ENCODE results near the gene DOCK8. TPM values are rescaled to one million over a fixed set of nuclear protein-coding genes. Genes with fewer than 3 reads are reported as not detected.

The DOCK8 gene
- total and polyA plus RNA-seq, 2 experiments from 2014 or later = 0.94 to 1.2 TPM

DNA sequence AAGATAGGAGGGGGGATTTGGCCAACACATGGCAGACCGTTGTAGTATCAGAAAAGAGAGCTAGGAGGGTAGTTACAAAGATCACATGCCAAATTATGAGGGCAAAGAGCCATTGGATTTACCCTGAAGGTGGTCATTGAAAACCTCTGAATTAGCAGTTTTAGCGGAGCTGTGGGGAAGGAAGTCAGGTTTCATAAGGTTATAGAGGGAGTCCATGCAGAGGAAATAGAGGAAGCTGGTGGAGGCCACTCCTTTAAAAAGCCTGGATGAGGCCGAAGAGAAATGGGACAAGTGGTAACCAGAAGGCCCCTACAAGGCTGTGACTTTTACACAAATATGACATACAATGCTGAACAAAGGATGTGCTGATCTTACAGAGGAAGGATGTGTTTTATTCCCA is 13.2 kb downstream of the DOCK8 start:
- no peak overlapping the region for H3K4me2 ChIP-seq
- TF ChIP-seq NANOG (IDR thresholded peaks at IDR 0.05; ENCODE audit: borderline replicate concordance) (no peak), STAT1 (IDR thresholded peaks at IDR 0.05; ENCODE audit: unreplicated experiment) (no peak), JUNB (IDR thresholded peaks at IDR 0.05; ENCODE audit: unreplicated experiment) (no peak), ZNF331 (CRISPR knock-in tag; IDR thresholded peaks at IDR 0.05; ENCODE audit: low read depth) (no peak), ZNF114 (CRISPR knock-in tag; IDR thresholded peaks at IDR 0.05) (no peak), POLR2AphosphoS5 (IDR thresholded peaks at IDR 0.05; ENCODE audit: low read depth) (no peak), EZH2 (IDR thresholded peaks at IDR 0.05; ENCODE audit: low read depth, unreplicated experiment) (no peak), CREB1 (CRISPR knock-in tag; IDR thresholded peaks at IDR 0.05; ENCODE audit: low read depth) (no peak), EZH2phosphoT487 (IDR thresholded peaks at IDR 0.05; ENCODE audit: unreplicated experiment) (no peak)
- TF ChIP-seq, protein P1, sequence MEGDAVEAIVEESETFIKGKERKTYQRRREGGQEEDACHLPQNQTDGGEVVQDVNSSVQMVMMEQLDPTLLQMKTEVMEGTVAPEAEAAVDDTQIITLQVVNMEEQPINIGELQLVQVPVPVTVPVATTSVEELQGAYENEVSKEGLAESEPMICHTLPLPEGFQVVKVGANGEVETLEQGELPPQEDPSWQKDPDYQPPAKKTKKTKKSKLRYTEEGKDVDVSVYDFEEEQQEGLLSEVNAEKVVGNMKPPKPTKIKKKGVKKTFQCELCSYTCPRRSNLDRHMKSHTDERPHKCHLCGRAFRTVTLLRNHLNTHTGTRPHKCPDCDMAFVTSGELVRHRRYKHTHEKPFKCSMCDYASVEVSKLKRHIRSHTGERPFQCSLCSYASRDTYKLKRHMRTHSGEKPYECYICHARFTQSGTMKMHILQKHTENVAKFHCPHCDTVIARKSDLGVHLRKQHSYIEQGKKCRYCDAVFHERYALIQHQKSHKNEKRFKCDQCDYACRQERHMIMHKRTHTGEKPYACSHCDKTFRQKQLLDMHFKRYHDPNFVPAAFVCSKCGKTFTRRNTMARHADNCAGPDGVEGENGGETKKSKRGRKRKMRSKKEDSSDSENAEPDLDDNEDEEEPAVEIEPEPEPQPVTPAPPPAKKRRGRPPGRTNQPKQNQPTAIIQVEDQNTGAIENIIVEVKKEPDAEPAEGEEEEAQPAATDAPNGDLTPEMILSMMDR (conservative IDR thresholded peaks at IDR 0.05; ENCODE audit: low read depth in 2 of 2) = no peak
- TF ChIP-seq, protein P2, sequence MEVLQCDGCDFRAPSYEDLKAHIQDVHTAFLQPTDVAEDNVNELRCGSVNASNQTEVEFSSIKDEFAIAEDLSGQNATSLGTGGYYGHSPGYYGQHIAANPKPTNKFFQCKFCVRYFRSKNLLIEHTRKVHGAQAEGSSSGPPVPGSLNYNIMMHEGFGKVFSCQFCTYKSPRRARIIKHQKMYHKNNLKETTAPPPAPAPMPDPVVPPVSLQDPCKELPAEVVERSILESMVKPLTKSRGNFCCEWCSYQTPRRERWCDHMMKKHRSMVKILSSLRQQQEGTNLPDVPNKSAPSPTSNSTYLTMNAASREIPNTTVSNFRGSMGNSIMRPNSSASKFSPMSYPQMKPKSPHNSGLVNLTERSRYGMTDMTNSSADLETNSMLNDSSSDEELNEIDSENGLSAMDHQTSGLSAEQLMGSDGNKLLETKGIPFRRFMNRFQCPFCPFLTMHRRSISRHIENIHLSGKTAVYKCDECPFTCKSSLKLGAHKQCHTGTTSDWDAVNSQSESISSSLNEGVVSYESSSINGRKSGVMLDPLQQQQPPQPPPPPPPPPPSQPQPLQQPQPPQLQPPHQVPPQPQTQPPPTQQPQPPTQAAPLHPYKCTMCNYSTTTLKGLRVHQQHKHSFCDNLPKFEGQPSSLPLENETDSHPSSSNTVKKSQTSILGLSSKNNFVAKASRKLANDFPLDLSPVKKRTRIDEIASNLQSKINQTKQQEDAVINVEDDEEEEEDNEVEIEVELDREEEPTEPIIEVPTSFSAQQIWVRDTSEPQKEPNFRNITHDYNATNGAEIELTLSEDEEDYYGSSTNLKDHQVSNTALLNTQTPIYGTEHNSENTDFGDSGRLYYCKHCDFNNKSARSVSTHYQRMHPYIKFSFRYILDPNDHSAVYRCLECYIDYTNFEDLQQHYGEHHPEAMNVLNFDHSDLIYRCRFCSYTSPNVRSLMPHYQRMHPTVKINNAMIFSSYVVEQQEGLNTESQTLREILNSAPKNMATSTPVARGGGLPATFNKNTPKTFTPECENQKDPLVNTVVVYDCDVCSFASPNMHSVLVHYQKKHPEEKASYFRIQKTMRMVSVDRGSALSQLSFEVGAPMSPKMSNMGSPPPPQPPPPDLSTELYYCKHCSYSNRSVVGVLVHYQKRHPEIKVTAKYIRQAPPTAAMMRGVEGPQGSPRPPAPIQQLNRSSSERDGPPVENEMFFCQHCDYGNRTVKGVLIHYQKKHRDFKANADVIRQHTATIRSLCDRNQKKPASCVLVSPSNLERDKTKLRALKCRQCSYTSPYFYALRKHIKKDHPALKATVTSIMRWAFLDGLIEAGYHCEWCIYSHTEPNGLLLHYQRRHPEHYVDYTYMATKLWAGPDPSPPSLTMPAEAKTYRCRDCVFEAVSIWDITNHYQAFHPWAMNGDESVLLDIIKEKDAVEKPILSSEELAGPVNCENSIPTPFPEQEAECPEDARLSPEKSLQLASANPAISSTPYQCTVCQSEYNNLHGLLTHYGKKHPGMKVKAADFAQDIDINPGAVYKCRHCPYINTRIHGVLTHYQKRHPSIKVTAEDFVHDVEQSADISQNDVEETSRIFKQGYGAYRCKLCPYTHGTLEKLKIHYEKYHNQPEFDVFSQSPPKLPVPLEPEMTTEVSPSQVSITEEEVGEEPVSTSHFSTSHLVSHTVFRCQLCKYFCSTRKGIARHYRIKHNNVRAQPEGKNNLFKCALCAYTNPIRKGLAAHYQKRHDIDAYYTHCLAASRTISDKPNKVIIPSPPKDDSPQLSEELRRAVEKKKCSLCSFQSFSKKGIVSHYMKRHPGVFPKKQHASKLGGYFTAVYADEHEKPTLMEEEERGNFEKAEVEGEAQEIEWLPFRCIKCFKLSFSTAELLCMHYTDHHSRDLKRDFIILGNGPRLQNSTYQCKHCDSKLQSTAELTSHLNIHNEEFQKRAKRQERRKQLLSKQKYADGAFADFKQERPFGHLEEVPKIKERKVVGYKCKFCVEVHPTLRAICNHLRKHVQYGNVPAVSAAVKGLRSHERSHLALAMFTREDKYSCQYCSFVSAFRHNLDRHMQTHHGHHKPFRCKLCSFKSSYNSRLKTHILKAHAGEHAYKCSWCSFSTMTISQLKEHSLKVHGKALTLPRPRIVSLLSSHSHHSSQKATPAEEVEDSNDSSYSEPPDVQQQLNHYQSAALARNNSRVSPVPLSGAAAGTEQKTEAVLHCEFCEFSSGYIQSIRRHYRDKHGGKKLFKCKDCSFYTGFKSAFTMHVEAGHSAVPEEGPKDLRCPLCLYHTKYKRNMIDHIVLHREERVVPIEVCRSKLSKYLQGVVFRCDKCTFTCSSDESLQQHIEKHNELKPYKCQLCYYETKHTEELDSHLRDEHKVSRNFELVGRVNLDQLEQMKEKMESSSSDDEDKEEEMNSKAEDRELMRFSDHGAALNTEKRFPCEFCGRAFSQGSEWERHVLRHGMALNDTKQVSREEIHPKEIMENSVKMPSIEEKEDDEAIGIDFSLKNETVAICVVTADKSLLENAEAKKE (CRISPR knock-in tag; IDR thresholded peaks at IDR 0.05) = no peak
- TF ChIP-seq, protein P3, sequence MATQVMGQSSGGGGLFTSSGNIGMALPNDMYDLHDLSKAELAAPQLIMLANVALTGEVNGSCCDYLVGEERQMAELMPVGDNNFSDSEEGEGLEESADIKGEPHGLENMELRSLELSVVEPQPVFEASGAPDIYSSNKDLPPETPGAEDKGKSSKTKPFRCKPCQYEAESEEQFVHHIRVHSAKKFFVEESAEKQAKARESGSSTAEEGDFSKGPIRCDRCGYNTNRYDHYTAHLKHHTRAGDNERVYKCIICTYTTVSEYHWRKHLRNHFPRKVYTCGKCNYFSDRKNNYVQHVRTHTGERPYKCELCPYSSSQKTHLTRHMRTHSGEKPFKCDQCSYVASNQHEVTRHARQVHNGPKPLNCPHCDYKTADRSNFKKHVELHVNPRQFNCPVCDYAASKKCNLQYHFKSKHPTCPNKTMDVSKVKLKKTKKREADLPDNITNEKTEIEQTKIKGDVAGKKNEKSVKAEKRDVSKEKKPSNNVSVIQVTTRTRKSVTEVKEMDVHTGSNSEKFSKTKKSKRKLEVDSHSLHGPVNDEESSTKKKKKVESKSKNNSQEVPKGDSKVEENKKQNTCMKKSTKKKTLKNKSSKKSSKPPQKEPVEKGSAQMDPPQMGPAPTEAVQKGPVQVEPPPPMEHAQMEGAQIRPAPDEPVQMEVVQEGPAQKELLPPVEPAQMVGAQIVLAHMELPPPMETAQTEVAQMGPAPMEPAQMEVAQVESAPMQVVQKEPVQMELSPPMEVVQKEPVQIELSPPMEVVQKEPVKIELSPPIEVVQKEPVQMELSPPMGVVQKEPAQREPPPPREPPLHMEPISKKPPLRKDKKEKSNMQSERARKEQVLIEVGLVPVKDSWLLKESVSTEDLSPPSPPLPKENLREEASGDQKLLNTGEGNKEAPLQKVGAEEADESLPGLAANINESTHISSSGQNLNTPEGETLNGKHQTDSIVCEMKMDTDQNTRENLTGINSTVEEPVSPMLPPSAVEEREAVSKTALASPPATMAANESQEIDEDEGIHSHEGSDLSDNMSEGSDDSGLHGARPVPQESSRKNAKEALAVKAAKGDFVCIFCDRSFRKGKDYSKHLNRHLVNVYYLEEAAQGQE (IDR thresholded peaks at IDR 0.05; ENCODE audit: unreplicated experiment) = no peak
- TF ChIP-seq, protein P4, sequence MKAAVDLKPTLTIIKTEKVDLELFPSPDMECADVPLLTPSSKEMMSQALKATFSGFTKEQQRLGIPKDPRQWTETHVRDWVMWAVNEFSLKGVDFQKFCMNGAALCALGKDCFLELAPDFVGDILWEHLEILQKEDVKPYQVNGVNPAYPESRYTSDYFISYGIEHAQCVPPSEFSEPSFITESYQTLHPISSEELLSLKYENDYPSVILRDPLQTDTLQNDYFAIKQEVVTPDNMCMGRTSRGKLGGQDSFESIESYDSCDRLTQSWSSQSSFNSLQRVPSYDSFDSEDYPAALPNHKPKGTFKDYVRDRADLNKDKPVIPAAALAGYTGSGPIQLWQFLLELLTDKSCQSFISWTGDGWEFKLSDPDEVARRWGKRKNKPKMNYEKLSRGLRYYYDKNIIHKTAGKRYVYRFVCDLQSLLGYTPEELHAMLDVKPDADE (IDR thresholded peaks at IDR 0.05) = no peak
- no peak overlapping the region for H3K27ac Mint-ChIP-seq
- peaks cover 8% of the 10 kb centered on the region; the same call in 2 of the 3 replicates for H3K4me1 Mint-ChIP-seq
- no peaks in the 10 kb centered on the region for H3K79me2 ChIP-seq (replicated peaks; ENCODE audit: insufficient read depth)
- no peaks in the 10 kb centered on the region for H3K27me3 ChIP-seq (ENCODE audit: insufficient read depth)
- no peaks in the 10 kb centered on the region for H3K36me3 ChIP-seq (ENCODE audit: insufficient read depth)
- no peak overlapping the region for H3K4me3 Mint-ChIP-seq
- ATAC-seq = no peak
- H3K27me3 Mint-ChIP-seq (ENCODE audit: insufficient read depth, low read depth, poor library complexity) = no peaks in the 10 kb centered on the region
- 0 out of 2 replicates have a peak, but pooled peaks cover 6% of the 10 kb centered on the region for H3K9me2 ChIP-seq (ENCODE audit: insufficient read depth)
- no peak overlapping the region for H3K4me3 ChIP-seq
- H3K4me1 ChIP-seq (ENCODE audit: insufficient read depth) = no peaks in the 10 kb centered on the region
- DNase-seq (ENCODE audit: low spot score) = no peak
- H4K20me1 ChIP-seq (replicated peaks; ENCODE audit: insufficient read depth) = no peaks in the 10 kb centered on the region
- peaks cover 2% of the 10 kb centered on the region; the same call in 2 of the 3 replicates for H3K9me3 Mint-ChIP-seq
- H3K36me3 Mint-ChIP-seq (ENCODE audit: low read depth) = no peaks in the 10 kb centered on the region
- no peaks in the 10 kb centered on the region for H3F3A ChIP-seq (replicated peaks; ENCODE audit: low read depth)
- no peak overlapping the region for H2AFZ ChIP-seq
- H3K27ac ChIP-seq (ENCODE audit: low read depth) = no peak overlapping the region

Data from GM23338 (cell line).